ENCODE data around the gene AP1S3.
"Not testable (repeated sequence)": the region's sequence is repeated elsewhere in the genome, so short reads cannot be mapped to it uniquely, and the experiment has no call there.

Gene AP1S3

GRCh38 chr2:223837287-223838061, at the start of gene AP1S3:
TSS of gene AP1S3 (minus strand) at chr2:223837582. CDS start at chr2:223837450, 132 bp downstream.
- DNase-seq (ENCODE audit: low read depth in 3 of 3, low spot score in 1 of 3), result peak; percentile 19 to 59 (median 41)

DNA sequence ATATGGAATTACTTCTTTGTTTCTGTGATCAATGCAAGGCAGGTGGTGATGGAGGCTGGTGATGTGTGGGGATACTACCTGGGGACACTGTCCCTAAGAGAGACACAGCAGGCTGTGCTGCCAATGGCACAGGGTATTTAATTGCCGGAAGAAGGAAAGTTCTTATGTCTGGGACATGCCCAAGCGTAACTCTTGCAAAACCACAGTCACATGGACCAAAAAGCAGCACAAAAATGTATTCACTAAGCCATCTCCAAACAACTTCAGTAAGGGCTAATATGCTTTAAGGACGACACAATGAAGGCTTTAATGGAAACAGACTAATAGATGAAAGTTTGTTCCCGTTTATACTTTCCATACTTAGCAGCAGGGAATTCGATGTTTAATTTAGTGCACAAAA, 49.7 kb upstream of the AP1S3 start:
- no peak for DNase-seq (ENCODE audit: low read depth in 3 of 3, low spot score in 1 of 3)

GRCh38 chr2:223886726-223887125, 49.3 kb upstream of the AP1S3 start:
- no peak for DNase-seq (ENCODE audit: low read depth in 3 of 3, low spot score in 1 of 3)

GRCh38 chr2:223884399-223884798, 47.0 kb upstream of the AP1S3 start:
- DNase-seq (ENCODE audit: low read depth in 3 of 3, low spot score in 1 of 3), result no peak

GRCh38 chr2:223882715-223883114, 45.3 kb upstream of the AP1S3 start:
- no peak for DNase-seq (ENCODE audit: low read depth in 3 of 3, low spot score in 1 of 3)

DNA sequence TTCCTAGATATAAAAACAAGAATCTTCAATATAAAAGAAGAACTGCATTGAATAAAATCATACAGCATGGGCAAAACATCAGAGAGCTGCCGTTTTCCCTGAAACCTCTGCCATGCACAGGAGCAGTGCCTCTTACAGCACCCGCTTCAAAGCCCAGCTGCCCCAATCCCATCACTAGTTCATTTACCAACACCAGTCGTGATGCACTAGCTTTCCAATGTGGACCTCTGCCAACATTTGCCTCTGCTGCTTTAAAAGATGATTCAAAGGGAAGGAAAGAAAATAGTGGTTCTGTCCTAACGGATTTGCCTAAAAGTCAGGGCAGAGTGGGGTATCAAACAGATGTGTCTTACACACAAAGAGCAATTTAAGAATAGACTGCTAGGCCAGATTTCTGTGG, 43.4 kb upstream of the AP1S3 start:
- DNase-seq (ENCODE audit: low read depth in 3 of 3, low spot score in 1 of 3), result no peak

DNA sequence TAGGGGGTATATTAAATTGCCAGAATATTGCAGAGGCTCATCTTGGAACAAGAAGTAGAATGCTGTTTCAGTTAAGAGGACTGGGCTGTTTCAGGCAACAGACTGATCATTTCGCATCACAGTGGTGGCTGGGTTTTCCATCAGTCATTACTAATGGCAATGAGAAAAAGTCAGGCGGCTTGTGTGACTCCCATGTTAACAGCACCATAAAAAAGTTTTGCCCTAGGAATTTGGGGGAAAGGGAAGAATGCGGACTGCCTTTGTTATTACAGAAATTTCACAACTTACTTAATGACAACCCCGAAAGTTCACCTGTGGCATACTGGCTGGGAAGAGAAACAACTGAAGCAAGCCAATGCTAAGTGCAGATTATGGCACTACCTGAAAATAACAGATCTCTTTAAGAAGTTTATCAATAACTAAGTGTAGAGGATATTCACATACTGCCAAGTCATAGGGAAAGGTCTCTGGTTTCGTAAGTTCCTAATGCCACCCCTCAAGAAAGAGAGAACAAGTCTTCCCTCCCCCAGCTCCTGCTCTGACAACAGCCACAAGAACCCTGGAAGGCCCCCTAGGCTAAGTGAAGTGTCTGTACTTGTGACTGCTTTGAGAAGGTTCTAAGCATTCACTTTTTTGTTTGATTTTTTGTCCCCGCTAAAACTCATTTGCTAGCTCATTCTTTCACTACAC, 40.5 kb upstream of the AP1S3 start:
- DNase-seq (ENCODE audit: low read depth in 3 of 3, low spot score in 1 of 3), result no peak

DNA sequence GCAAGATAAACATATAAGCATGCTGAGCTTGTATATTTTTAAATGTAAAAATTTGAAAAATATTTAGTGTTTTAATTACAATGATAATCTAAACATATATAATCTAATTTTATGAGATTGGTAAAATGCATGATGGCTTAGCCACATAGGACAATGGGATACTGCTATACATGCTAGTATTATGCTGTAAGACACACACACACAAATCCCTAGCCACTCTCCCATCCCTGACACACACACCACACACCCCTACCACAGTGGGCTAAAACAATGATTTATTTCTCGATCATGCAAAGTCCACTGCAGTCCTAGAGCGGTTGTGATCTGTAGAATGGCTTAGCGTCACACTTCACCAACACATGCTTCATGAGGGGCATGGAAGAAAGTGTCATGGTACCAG, 36.3 kb upstream of the AP1S3 start:
- no peak for DNase-seq (ENCODE audit: low read depth in 3 of 3, low spot score in 1 of 3)

DNA sequence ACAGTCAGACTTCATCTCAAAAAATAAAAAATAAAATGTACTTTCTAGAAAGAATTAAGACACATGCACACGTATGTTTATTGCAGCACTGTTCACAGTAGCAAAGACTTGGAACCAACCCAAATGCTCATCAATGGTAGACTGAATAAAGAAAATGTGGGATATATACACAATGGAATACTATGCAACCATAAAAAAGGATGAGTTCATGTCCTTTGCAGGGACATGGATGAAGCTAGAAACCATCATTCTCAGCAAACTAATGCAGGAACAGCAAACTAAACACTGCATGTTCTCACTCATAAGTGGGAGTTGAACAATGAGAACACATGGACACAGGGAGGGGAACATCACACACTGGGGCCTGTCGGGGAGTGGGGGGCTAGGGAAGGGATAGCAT, 35.4 kb upstream of the AP1S3 start:
- DNase-seq (ENCODE audit: low read depth in 3 of 3, low spot score in 1 of 3), result not testable (repeated sequence)

DNA sequence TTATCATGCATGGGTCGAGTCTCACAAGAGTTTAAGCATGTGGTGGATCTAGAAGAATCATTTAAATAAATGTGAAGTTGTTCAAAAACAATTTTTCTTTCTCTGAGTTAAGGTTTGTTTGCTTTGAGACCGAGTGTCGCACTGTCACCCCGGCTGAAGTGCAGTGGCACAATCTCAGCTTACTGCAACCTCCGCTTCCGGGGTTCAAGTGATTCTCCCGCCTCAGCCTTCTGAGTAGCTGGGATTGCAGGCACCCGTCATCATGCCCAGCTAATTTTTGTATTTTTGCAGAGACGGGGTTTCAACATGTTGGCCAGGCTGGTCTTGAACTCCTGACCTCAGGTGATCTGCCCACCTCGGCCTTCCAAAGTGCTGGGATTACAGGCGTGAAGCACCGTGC, 34.3 kb upstream of the AP1S3 start:
- DNase-seq (ENCODE audit: low read depth in 3 of 3, low spot score in 1 of 3), result not testable (repeated sequence)

DNA sequence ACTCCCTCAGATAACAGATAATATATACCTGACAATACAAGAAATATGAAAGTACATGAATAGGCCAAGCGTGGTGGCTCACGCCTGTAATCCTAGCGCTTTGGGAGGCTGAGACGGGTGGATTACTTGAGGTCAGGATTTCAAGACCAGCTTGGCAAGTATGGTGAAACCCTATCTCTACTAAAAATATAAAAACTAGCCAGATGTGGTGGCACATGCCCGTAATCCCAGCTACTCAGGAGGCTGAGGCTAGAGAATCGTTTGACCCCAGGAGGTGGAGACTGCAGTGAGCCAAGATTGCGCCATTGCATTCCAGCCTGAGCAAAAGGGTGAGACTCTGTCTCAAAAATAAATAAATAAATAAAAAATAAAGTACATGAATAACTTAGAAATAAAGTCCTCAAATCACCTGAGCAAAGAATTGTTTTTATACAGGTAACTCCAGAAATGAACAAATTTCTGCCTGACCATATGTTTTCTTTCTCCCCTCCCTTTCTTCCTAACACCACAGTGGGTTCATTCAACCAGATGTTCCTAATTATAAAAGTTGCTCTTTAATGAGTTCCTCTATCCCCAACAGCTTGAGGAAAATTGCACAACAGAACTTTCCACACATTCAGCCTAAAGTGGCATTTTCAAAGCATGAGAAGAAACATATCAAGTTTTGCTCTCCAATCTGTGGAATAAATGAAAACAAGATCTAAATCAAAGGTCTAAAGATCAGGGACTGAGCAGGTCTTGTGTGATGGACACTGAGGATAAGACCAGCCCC, 33.6 kb upstream of the AP1S3 start:
- DNase-seq (ENCODE audit: low read depth in 3 of 3, low spot score in 1 of 3), result no peak

GRCh38 chr2:223868005-223868404, 30.6 kb upstream of the AP1S3 start:
- DNase-seq (ENCODE audit: low read depth in 3 of 3, low spot score in 1 of 3), result no peak

DNA sequence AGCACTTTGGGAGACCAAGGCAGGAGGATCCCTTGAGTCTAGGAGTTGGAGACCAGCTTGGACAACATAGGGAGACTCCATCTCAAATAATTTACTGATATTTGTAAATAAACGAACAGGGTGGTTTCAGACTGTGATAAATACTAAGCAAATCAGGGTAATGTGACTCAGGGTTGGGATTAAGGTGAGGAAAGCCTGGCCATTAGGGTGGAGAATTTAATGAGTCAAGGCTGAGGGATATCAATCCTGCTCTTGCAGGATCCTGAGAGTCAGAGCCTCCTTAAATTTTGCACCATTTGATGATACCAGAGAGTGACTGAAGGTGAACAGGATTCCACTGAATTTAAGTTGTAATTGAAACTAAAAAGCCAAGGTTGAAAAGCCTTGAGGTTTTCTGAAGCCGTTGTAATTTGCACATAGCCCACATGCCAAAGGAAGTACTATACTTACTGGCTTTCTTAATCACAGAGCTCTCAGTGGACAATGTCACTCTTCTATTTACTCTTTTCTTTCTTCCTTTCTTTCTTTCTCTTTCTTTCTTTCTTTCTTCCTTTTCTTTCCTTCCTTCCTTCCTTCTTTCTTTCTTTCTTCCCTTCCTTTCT, 28.6 kb upstream of the AP1S3 start:
- no peak for DNase-seq (ENCODE audit: low read depth in 3 of 3, low spot score in 1 of 3)

- no peak for DNase-seq (ENCODE audit: low read depth in 3 of 3, low spot score in 1 of 3)
These were observed 27.7 kb upstream of the AP1S3 start for GRCh38 chr2:223865124-223865523.

DNA sequence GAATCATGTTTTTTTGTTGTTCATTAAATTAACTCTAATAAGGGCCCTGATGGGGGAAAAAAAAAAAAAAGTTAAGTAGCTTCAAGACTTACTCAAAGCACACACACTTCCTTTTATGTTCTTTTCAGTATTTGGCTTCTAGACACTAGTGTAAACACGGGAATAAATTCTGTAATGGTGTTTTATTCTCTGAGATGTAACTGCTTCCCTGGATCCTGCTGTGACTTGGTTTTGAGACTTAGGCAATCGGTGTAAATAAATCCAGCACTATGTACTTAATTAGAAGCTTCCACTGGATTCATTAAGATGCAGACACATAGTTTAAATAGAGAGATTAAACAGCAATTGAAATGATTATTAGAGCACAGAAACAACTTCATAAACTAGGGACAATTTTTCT, 26.1 kb upstream of the AP1S3 start:
- no peak for DNase-seq (ENCODE audit: low read depth in 3 of 3, low spot score in 1 of 3)

DNA sequence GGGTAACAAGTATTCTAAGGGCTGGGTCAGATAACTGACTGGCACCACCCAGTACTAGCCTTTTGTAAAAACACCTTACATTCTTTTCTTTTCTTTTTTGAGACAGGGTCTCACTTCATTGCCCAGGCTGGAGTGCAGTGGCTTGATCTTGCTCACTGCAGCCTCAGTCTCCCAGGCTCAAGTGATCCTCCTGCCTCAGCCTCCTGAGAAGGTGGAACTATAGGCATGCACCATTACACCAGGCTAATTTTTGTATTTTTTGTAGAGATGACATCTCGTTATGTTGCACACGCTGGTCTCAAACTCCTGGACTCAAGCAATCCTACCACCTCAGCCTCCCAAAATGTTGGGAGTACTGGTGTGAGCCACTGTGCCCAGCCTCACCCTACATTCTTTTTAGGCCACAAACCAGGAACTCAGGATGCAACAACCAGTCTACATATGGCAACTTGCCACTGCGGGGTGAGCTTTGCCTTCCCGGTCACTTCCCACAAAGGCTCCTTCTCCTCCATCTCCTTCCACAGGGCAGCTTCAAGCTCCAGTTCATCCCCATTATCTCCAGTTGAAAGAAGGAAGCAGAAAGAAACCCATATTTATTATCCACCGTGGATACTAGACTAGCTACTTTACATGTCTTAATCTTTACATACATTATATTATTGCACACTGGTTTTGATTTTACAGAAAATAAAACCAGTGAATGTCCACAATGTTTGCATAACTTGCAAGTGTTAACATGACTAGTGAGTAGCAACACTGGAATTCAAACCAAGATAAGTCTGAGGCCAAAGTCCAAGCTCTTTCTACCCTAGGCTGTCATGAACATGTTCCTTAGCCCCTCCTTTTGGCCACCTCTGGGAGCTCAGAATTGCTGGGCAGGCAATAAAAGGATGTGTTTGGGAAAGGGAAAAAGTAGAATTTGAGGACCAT, 23.7 kb upstream of the AP1S3 start:
- no peak for DNase-seq (ENCODE audit: low read depth in 3 of 3, low spot score in 1 of 3)

GRCh38 chr2:223859070-223859469, 21.7 kb upstream of the AP1S3 start:
- no peak for DNase-seq (ENCODE audit: low read depth in 3 of 3, low spot score in 1 of 3)

DNA sequence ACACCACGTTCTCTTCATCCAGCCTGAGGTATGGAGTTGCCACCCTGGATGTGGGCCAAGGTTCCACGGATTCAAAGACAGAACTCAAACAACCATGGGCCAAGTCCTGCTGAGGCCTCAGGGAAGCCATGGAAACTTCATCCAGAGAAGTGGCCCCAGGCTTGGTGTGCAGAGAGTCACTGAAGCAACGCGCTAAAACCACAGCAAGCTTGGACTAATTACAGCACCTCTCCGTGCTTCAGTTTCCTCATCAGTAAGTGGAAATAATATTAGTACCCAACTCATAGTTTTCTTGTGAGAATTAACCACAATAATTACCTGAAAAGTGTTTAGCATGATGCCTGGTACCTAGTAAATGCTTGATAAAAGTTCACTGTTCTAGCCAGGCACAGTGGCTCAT, 19.2 kb upstream of the AP1S3 start:
- DNase-seq (ENCODE audit: low read depth in 3 of 3, low spot score in 1 of 3), result no peak

DNA sequence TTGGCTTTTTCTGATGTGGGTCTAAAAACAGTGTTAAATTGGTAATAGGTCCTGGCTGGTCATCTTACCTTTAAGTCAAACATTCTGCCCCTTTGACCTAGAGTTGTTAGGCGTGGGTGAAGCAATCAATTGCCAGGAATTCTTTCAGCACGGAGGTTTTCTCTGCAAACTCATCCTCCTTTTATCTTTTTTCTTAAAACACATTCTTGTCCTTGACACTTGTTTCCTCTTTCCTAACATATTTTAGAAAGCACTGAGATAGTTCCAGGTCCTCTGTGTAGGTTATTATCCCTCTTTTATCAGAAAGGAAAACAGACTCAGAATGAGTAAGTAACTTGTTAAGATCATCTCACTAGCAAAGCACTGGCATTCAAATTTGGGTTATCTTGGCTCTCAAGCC, 18.6 kb upstream of the AP1S3 start:
- DNase-seq (ENCODE audit: low read depth in 3 of 3, low spot score in 1 of 3), result no peak

DNA sequence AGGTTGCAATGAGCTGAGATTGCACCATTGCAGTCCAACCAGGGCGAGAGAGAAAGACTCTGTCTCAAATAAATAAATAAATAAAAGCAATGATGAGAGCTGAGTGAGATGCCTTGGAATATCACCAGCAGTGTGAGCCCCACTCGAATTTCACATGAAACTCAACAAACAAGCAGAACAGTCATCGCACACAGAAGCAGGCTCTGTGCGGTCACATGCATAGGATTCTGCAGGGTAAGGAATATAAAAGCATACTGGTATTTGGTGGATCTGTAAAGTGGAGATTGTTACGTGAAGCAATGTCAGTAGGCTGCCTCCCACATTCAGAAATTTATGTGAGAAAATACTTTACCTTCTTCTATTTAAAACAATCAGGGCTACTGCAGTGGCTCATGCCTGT, 18.0 kb upstream of the AP1S3 start:
- DNase-seq (ENCODE audit: low read depth in 3 of 3, low spot score in 1 of 3), result no peak

DNA sequence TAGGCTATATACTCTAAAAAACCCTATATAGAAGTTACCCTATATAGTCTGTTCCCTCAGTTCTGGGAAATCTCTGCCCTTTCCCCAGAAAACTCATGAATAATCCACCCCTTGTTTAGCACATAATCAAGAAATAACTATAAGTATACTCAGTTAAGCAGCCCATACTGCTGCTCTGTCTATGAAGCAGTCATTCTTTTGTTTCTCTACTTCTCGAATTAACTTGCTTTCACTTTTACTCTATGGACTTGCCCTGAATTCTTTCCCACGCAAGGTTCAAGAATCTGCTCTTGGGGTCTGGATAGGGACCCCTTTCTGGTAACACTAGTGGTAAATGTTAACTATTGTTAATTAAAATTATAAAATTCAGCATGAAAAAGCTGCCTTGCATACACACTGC, 17.4 kb upstream of the AP1S3 start:
- DNase-seq (ENCODE audit: low read depth in 3 of 3, low spot score in 1 of 3), result no peak
